Transverse colon (tissue), 3 donors: ENCODE results near the gene PLOD3.

Source experiments
- POLR2A ChIP-seq: fragments of 450-650 bp; IDR thresholded peaks from one replicate; pipeline ENCODE4 v1.6.1; 2016; ENCODE audit warnings: antibody characterized with exemption, mild to moderate bottlenecking, moderate library complexity
- TF ChIP-seq, protein P1 (sequence below), 5 experiments: fragments of 200-600 bp in 3 of 5; fragments of 450-650 bp in 2 of 5; sonication (generic) in 3 of 5; IDR thresholded peaks; 1 replicate in 2 of 5; 2 replicates in 3 of 5; pipeline ENCODE4 v1.5.1; 2016 to 2017; ENCODE audit warnings: antibody characterized with exemption in 5 of 5, inconsistent platforms in 3 of 5, mild to moderate bottlenecking in 2 of 5, moderate library complexity in 1 of 5

DNA sequence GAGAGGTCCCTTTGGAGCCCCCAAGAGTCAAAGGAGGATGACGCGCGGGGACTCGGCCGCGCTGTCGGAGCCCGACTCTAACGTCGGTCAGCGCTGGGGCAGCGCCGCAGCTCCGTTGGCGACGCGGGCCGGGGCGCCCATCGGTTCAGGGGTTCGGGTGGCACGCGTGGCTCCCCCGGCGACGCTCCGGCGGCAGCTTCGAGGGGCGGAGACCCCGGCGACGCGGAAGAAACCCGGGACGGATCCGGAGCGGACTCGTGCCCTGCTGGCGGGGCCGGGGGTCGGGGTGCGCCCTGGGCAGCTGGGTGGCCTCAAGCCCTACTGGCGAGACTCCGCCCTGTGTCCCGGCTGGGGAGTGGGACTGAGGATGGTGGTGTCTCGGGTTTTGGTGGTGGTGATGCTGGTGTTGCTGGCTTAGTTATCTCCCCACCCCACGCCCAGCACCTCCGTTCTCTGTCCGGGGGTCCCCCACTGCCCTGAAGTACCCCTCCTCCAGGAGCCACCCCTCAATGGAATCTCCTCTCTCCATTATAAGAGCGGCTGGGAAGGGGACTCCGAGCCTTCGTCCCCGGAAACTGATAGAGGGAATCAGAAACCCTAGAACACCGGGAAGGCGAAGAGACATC, 37.1 kb downstream of the PLOD3 start, which contains the start of gene NAT16:
- TF ChIP-seq, protein P1, sequence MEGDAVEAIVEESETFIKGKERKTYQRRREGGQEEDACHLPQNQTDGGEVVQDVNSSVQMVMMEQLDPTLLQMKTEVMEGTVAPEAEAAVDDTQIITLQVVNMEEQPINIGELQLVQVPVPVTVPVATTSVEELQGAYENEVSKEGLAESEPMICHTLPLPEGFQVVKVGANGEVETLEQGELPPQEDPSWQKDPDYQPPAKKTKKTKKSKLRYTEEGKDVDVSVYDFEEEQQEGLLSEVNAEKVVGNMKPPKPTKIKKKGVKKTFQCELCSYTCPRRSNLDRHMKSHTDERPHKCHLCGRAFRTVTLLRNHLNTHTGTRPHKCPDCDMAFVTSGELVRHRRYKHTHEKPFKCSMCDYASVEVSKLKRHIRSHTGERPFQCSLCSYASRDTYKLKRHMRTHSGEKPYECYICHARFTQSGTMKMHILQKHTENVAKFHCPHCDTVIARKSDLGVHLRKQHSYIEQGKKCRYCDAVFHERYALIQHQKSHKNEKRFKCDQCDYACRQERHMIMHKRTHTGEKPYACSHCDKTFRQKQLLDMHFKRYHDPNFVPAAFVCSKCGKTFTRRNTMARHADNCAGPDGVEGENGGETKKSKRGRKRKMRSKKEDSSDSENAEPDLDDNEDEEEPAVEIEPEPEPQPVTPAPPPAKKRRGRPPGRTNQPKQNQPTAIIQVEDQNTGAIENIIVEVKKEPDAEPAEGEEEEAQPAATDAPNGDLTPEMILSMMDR (IDR thresholded peaks at IDR 0.05), result no peak
- no peak for TF ChIP-seq POLR2A
